ENCODE data around the gene RNASE13.
A peak's percentile ranks its signal among the peaks of the same experiment; 100 is the strongest.

The RNASE13 gene

DNA sequence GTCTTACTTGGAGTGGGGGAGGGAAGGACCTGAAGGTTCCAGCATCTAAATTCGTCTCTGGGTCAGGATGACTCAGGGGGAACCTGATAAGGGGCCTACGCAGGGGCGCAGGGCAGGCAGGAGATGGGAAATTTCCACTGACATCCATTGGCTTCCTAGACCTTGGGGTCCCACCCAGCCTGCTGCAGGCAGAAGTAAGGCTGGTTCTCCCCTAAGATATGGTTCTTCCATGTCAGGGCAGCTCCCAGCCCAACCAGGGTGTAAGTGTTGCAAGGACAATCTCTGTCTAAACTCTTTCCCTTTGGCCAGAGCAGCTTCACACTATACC lies 7.7 kb downstream of the RNASE13 start:
- Histone ChIP-seq H3K27me3 (peaks cover 0 to 19% (median 8%) of the 10 kb centered on the region in 11 experiments; a peak in 10 of 22 replicates), H4K20me1 (no peaks in the 10 kb centered on the region), H3K27ac (no peak overlapping the region), H3K4me3 (no peak overlapping the region), H3K4me2 (no peak overlapping the region; a peak in 1 of 22 replicates), H3K4me1 (peaks cover 19 to 35% (median 29%) of the 10 kb centered on the region in 10 experiments), H3K9ac (no peak overlapping the region), H3K9me3 (replicated peaks in 1 of 11) (no peaks in the 10 kb centered on the region), H3K36me3 (no peaks in the 10 kb centered on the region)
- no peak for TF ChIP-seq Cebpa-rat (IDR thresholded peaks at IDR 0.05)

DNA sequence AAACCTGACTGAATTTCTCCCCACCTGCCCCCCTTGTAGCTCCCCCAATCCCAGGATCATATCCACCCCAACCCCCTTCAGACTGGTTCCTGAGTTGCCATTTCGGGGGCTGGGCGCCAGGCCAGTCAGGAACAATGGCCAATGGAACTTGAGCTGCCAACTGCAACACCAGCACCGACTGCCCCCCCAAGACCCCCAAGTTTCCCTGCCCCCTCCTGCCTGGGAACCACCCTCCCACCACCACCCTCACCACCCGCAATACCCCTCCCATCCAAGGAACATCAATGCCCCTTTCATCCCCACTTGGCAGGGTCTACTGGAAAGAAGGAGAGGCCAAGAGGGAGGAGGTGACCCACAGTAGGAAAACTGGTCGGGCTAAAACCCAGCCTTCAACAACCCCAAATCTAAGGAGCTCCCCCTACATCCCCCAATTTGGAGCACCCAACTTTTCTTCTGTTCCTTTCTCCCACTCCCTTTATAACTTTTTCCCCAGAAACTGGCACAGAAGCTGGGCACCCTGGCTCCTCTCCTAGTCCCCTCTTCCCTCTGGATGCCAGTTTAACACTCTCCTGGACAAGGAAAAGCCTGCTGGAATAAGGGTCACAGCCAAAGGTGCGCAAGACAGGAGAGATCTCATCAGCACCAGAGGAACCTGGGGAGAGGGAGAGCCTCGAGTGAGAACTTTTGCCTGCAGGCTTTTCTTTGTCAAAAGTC lies 8.2 kb downstream of the RNASE13 start:
- H3K27me3 ChIP-seq = peaks cover 0 to 19% (median 8%) of the 10 kb centered on the region in 11 experiments; a peak in 10 of 22 replicates
- no peak overlapping the region for H3K9ac ChIP-seq

DNA sequence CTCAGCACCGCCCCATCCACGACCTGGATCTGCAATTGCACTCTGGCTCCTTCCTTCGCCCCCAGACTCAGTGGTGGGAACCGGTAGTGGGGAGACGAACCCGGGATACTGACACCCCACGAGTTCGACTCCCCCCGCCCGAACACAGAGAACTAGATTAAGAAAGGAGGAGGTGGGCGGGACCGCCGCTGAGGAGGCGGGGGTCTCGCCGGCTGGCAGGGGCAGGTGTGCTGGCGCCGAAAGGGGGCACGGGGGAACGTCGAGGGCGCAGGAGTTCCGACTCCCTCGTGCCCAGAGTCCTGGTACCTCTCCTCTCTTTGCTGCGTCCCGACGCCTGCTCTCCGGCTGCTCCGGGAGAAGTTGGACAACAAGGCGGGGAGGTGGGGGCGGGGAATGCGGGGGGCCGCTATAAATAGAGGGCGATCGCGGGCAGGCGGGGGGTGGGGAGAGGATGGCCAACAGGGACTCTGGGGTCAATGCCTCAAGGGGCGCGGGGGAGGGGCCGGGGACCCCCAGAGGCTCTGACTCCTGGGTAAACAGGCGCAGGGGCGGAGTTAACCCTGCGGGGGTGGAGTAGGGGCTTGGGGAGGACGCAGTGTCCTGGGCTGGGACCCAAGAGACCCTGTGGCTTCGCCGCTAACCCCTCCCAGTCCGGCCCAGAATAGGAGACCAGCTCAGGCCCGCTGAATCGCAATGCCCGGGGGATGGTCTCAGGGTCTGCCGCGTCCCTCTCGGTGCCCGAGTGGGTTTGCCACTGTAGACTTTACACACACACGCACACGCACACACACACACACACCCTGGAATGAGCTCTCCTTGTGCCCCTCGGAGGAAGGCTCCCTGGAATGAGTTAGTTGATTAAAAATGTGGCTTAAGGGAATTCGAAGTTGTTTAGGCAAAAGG lies 9.0 kb downstream of the RNASE13 start:
- peaks cover 0 to 19% (median 8%) of the 10 kb centered on the region in 11 experiments; a peak in 10 of 22 replicates for H3K27me3 ChIP-seq
- H3K9me3 ChIP-seq (replicated peaks in 1 of 11) = no peaks in the 10 kb centered on the region
- no peak for TF ChIP-seq Cebpa-rat (IDR thresholded peaks at IDR 0.05)
- peaks cover 19 to 40% (median 30%) of the 10 kb centered on the region in 10 experiments for H3K4me1 ChIP-seq
- peak overlapping the region in 7 of 11 experiments; percentile 9 to 50 (median 40); a peak in 6 of 22 replicates for H3K27ac ChIP-seq
- peaks cover 0 to 6% (median 0%) of the 10 kb centered on the region in 11 experiments; a peak in 4 of 22 replicates for H3K36me3 ChIP-seq
- peak overlapping the region; percentile 58 to 77 (median 67); a peak in 20 of 22 replicates for H3K9ac ChIP-seq
- H4K20me1 ChIP-seq = no peaks in the 10 kb centered on the region
- H3K4me2 ChIP-seq = peak overlapping the region; percentile 76 to 99 (median 98)
- peak overlapping the region; percentile 51 to 76 (median 68) for H3K4me3 ChIP-seq

More for the DNA sequence above, 8.2 kb downstream of the RNASE13 start:
- Histone ChIP-seq H3K9me3 (replicated peaks in 1 of 11) (no peaks in the 10 kb centered on the region), H3K4me3 (peak overlapping the region in 1 of 10 experiments; percentile 69; a peak in 1 of 20 replicates), H4K20me1 (no peaks in the 10 kb centered on the region), H3K36me3 (peaks cover 0 to 2% (median 0%) of the 10 kb centered on the region in 11 experiments; a peak in 2 of 22 replicates), H3K27ac (no peak overlapping the region), H3K4me2 (peak overlapping the region in 8 of 11 experiments; percentile 76 to 99 (median 98); a peak in 11 of 22 replicates), H3K4me1 (peaks cover 19 to 37% (median 30%) of the 10 kb centered on the region in 10 experiments)
- no peak for TF ChIP-seq Cebpa-rat (IDR thresholded peaks at IDR 0.05)

DNA sequence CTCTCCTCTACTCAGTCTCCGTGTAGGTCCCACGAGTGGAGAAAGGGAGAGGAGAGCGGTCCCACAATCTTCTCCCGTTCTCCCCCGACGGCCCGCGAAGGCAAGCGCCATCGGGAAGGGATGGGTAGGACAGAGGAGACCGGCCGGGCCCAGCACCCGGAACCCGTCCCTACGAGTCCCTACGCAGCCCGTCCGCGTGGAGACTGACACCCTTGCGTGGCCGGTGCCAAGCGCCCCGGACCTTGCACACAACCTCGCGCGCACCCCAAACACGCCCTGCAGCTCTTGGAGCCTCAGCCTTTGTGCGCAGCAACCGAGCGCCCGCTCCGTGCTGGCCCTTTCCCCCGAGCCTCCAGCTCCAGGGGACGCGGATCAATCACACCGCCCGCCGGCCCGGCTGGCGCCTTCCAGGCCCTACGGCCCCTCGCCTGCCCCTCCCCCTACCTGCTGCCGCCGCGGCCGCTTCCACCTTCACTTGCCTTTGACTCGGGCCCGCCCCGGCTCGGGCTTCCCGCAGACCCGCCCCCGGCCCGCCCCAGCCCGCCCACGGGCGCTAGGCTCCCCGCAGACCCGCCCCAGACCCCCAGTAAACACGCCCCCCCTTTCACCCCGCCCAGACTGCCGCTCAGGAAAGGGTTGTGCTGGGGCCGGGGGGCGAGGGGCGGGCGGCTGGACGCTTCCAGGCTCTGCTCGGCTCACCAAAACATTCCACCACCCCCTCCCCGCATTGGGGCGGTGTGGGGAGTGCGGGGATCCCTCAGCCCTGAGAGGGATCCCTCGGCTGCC lies 9.8 kb downstream of the RNASE13 start, which contains the start of gene NDRG2:
Gene NDRG2 (minus strand): TSS at position 477 of the 786 bp plus-strand sequence. CDS start 1,746 bp downstream, outside the sequence.
- TF ChIP-seq Cebpa-rat (IDR thresholded peaks at IDR 0.05) = no peak
- Histone ChIP-seq H3K27me3 (peaks cover 0 to 19% (median 8%) of the 10 kb centered on the region in 11 experiments; a peak in 10 of 22 replicates), H3K9ac (peak within 1 kb of the TSS; percentile 63 to 82 (median 75)), H4K20me1 (no peaks in the 10 kb centered on the region), H3K4me3 (peak within 1 kb of the TSS; percentile 51 to 76 (median 68)), H3K36me3 (peaks cover 0 to 10% (median 0%) of the 10 kb centered on the region in 11 experiments; a peak in 4 of 22 replicates), H3K4me1 (peaks cover 19 to 40% (median 30%) of the 10 kb centered on the region in 10 experiments), H3K27ac (peak within 1 kb of the TSS in 9 of 11 experiments; percentile 8 to 71 (median 54); a peak in 16 of 22 replicates), H3K9me3 (replicated peaks in 1 of 11) (no peaks in the 10 kb centered on the region), H3K4me2 (peak within 1 kb of the TSS; percentile 76 to 100 (median 98))

DNA sequence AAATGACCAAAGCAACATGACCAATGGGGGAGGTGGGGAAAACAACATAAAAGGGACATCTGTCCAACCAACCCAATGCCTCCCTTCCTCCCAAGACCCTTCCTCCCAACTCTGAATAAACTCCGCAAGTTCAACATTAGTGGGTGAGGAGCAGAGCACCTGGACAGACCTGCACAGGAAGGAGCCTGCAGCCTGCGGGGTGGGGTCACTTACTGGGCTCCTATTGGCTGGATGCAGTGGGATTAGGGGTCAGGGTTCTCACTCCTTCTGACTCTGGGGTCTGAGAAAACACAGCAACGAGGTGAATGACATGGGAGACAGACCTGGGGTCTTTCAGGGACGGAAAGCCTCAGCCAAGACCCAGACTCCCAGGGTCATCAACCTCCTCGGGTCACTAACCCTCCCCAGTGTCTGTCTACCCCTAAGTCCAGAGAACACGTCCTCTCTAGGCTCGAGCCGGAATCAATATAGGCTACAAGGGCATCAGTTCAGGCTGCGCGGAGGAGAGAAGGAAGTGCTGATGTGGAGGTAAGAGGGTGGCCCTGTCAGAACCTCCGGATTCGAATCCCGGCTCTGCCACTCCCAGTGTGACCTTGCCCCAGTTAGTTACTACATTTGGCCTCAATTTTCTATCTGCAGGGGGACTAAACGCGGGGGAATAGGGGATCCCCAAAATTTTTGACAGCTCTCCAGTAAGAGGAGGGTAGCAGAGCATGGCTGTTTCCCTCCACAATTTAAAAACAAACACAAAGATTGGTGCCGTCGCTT lies 10.6 kb downstream of the RNASE13 start:
- Histone ChIP-seq H3K9ac (peak overlapping the region; percentile 52 to 82 (median 75); a peak in 21 of 22 replicates), H4K20me1 (no peaks in the 10 kb centered on the region), H3K9me3 (replicated peaks in 1 of 11) (no peaks in the 10 kb centered on the region), H3K36me3 (peaks cover 0 to 10% (median 0%) of the 10 kb centered on the region in 11 experiments; a peak in 5 of 22 replicates), H3K27me3 (peaks cover 0 to 19% (median 8%) of the 10 kb centered on the region in 11 experiments; a peak in 10 of 22 replicates), H3K4me1 (peaks cover 19 to 41% (median 32%) of the 10 kb centered on the region in 10 experiments), H3K4me2 (peak overlapping the region; percentile 76 to 100 (median 98)), H3K27ac (peak overlapping the region in 9 of 11 experiments; percentile 8 to 71 (median 54); a peak in 15 of 22 replicates), H3K4me3 (peak overlapping the region; percentile 51 to 76 (median 68))
- no peak for TF ChIP-seq Cebpa-rat (IDR thresholded peaks at IDR 0.05)

DNA sequence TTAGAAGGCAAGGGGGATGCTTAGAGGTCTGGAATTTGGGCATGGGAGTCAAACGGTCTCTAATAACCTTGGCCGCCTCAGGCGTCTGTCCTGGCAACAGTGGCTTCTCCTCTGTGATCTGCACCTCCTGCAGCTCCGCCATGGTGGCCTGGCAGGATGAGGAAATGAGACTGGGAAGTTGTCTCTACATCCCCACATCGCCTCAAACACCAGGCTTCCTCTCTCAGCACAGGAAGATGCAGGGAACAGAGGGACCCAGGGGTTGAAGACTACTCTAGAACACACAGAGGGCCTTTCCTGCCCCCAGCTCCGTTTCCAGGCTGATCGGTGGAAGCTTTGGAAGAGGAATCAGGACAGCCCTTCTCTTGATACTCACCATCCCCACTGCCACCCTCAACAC lies 11.4 kb downstream of the RNASE13 start:
- H3K9me3 ChIP-seq (replicated peaks in 1 of 11) = no peaks in the 10 kb centered on the region
- H3K27me3 ChIP-seq = peaks cover 0 to 19% (median 8%) of the 10 kb centered on the region in 11 experiments; a peak in 10 of 22 replicates
- H3K9ac ChIP-seq = no peak overlapping the region
- peak overlapping the region; percentile 76 to 100 (median 98); a peak in 21 of 22 replicates for H3K4me2 ChIP-seq
- peaks cover 19 to 47% (median 34%) of the 10 kb centered on the region in 10 experiments for H3K4me1 ChIP-seq
- no peak overlapping the region for H3K4me3 ChIP-seq
- H4K20me1 ChIP-seq = no peaks in the 10 kb centered on the region
- no peak overlapping the region for H3K27ac ChIP-seq
- peaks cover 0 to 11% (median 0%) of the 10 kb centered on the region in 11 experiments; a peak in 7 of 22 replicates for H3K36me3 ChIP-seq
- no peak for TF ChIP-seq Cebpa-rat (IDR thresholded peaks at IDR 0.05)

DNA sequence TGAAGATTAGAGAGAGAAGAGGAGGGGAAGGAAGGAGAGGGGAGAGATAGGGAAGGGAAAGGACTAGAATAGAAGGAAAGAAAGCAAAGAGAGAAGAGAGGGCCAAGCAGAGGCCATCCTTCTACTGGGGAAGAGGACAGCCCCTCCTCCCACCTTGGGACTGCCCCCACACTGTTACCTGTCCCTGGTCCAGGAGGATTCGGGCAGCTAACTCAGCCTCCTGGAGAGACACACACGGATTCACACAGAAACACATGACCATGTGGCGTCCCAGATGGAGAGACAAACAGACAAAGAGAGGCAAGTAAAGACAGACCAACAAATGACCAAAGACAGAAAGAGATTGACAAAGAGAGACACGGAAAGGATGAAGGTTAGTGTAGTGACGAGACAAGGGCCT lies 11.9 kb downstream of the RNASE13 start:
- Histone ChIP-seq H4K20me1 (no peaks in the 10 kb centered on the region), H3K27me3 (peaks cover 0 to 19% (median 8%) of the 10 kb centered on the region in 11 experiments; a peak in 10 of 22 replicates), H3K4me2 (peak overlapping the region in 9 of 11 experiments; percentile 6 to 100 (median 98); a peak in 12 of 22 replicates), H3K4me3 (no peak overlapping the region), H3K27ac (no peak overlapping the region), H3K9me3 (replicated peaks in 1 of 11) (no peaks in the 10 kb centered on the region), H3K9ac (no peak overlapping the region), H3K4me1 (peaks cover 19 to 51% (median 36%) of the 10 kb centered on the region in 10 experiments), H3K36me3 (peaks cover 0 to 15% (median 0%) of the 10 kb centered on the region in 11 experiments; a peak in 8 of 22 replicates)
- no peak for TF ChIP-seq Cebpa-rat (IDR thresholded peaks at IDR 0.05)

Measured in BLaER1 treated with 17β-estradiol and CSF1 and Interleukin-3, amounts not matched to agents 10 nM and 100 nM (cell line).